ENCODE results near the gene IGF2BP2.

DNA sequence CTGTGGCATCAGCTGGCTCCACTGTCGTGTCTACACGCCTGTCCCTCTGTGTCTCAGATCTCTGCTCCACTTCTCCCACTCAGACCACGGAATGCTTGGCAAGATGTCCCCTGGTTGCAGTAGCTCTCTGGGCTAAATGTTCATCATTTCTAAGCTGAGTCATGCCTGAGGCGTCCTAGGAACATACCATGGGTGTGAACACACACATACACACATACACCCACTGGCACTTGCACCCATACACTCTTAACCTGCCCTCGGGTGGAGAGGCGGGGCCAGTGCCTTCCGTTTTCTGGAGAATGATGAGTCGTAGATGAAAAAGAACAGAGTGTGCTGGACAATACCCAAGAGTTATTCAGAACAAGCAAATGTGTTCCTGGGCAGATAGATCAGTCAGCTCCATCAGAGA lies 166.3 kb downstream of the IGF2BP2 start:
- TF ChIP-seq, protein P1, sequence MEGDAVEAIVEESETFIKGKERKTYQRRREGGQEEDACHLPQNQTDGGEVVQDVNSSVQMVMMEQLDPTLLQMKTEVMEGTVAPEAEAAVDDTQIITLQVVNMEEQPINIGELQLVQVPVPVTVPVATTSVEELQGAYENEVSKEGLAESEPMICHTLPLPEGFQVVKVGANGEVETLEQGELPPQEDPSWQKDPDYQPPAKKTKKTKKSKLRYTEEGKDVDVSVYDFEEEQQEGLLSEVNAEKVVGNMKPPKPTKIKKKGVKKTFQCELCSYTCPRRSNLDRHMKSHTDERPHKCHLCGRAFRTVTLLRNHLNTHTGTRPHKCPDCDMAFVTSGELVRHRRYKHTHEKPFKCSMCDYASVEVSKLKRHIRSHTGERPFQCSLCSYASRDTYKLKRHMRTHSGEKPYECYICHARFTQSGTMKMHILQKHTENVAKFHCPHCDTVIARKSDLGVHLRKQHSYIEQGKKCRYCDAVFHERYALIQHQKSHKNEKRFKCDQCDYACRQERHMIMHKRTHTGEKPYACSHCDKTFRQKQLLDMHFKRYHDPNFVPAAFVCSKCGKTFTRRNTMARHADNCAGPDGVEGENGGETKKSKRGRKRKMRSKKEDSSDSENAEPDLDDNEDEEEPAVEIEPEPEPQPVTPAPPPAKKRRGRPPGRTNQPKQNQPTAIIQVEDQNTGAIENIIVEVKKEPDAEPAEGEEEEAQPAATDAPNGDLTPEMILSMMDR (conservative IDR thresholded peaks at IDR 0.05), result no peak
- no peak for TF ChIP-seq ZFX (IDR thresholded peaks at IDR 0.05)
